Measurements from ENCODE around the gene GRIPAP1.

DNA sequence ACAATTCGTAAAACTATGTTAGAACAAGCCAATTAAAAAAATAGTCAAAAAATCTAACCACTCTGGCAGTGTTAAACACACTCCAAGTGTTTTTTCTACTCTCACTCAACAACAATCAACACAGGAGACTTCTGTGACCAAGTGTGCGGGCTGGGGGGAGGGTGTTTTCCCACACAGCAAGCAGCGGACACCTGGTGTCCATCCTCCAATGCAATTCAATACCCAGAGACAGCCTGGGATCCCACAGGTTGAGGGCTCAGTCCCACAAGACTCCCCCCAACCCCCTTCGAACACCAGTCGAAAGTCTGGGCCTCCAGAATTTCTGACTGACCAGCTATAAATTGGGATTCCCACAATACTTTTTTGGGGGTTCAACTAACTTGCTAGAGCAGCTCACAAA is 74.9 kb downstream of the GRIPAP1 start:
- no peak for TF ChIP-seq POLR2A (IDR thresholded peaks at IDR 0.05)
- TF ChIP-seq, protein P1, sequence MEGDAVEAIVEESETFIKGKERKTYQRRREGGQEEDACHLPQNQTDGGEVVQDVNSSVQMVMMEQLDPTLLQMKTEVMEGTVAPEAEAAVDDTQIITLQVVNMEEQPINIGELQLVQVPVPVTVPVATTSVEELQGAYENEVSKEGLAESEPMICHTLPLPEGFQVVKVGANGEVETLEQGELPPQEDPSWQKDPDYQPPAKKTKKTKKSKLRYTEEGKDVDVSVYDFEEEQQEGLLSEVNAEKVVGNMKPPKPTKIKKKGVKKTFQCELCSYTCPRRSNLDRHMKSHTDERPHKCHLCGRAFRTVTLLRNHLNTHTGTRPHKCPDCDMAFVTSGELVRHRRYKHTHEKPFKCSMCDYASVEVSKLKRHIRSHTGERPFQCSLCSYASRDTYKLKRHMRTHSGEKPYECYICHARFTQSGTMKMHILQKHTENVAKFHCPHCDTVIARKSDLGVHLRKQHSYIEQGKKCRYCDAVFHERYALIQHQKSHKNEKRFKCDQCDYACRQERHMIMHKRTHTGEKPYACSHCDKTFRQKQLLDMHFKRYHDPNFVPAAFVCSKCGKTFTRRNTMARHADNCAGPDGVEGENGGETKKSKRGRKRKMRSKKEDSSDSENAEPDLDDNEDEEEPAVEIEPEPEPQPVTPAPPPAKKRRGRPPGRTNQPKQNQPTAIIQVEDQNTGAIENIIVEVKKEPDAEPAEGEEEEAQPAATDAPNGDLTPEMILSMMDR (IDR thresholded peaks at IDR 0.05), result no peak
